Sigmoid colon (tissue), 7 donors: ENCODE results near the gene KCTD16. TPM values are rescaled to one million over a fixed set of nuclear protein-coding genes. Genes with fewer than 3 reads are reported as not detected.

Experiments
- DNase-seq: peaks from one replicate; pipeline ENCODE4 v3.0.0-alpha.2; 2019
- H3K27ac ChIP-seq, 4 donors: fragments of 200-600 bp; sonication (generic); one replicate each; pipeline ENCODE4 v1.5.1; 2016 to 2019; ENCODE audit warnings: mild to moderate bottlenecking in 1 of 4
- H3K27me3 ChIP-seq, 3 donors: fragments of 200-600 bp; sonication (generic); one replicate each; pipeline ENCODE4 v1.5.1; 2019; ENCODE audit warnings: mild to moderate bottlenecking in 1 of 3
- H3K36me3 ChIP-seq, 4 donors: fragments of 200-600 bp; sonication (generic); one replicate each; pipeline ENCODE4 v1.5.1; 2016 to 2019
- H3K4me1 ChIP-seq, 4 donors: fragments of 200-600 bp; sonication (generic); one replicate each; pipeline ENCODE4 v1.5.1; 2017 to 2019
- H3K4me3 ChIP-seq, 4 donors: fragments of 200-600 bp; sonication (generic); one replicate each; pipeline ENCODE4 v1.5.1; 2017 to 2019; ENCODE audit warnings: mild to moderate bottlenecking in 2 of 4, moderate library complexity in 1 of 4
- H3K9me3 ChIP-seq, 4 donors: fragments of 200-600 bp in 3 of 4; sonication (generic) in 3 of 4; one replicate each; pipeline versions ENCODE4 v1.5.1 to v1.6.1; 2013 to 2019
- EP300 ChIP-seq, 4 donors: sonication (generic); formaldehyde crosslinking; IDR thresholded peaks; one replicate each; pipeline ENCODE4 v1.6.1; 2017; ENCODE audit warnings: antibody characterized with exemption in 4 of 4
- POLR2A ChIP-seq, 2 donors: fragments of 450-650 bp; IDR thresholded peaks; one replicate each; pipeline ENCODE4 v1.6.1; 2016; ENCODE audit warnings: antibody characterized with exemption in 2 of 2, mild to moderate bottlenecking in 2 of 2, moderate library complexity in 2 of 2
- POLR2AphosphoS5 ChIP-seq, 4 donors: sonication (generic); formaldehyde crosslinking; IDR thresholded peaks; one replicate each; pipeline ENCODE4 v1.6.1; 2017; ENCODE audit warnings: antibody characterized with exemption in 4 of 4
- WGBS, 2 donors: extraction: QIAGEN DNeasy Blood & Tissue Kit; methylation state at CpG; one replicate each; pipeline ENCODE4 v1.1.7; 2013; 5-methylcytosine and 5-hydroxymethylcytosine counted together
- intact Hi-C: fragments of 100-400 bp; cut with DNase I; formaldehyde crosslinking; loops from one replicate; pipeline ENCODE4 v1.15.1; 2023
- polyA plus RNA-seq, 3 donors: library from polyadenylated mRNA; stranded (reverse); fragments of 200-250 nt; gene quantifications; one replicate each; pipeline ENCODE4 v1.2.3, GENCODE V29; 2013
- total RNA-seq, 4 donors: library from RNA; depleted of rRNA; stranded (reverse); fragments of >200 nt; gene quantifications; one replicate each; pipeline ENCODE4 v1.1.0, GENCODE V29; 2016
- TF ChIP-seq, protein P1 (sequence below), 4 experiments: fragments of 450-650 bp in 3 of 4; fragments of 200-600 bp in 1 of 4; IDR thresholded peaks; one replicate each; pipeline ENCODE4 v1.5.1; 2016 to 2019; ENCODE audit warnings: antibody characterized with exemption in 4 of 4, mild to moderate bottlenecking in 3 of 4, moderate library complexity in 2 of 4
- donor health status: healthy with polysubstance abuse.
- donor health status: Bipolar disorder and iron deficiency.
- donor health status: healthy.

The KCTD16 gene
- total and polyA plus RNA-seq, 7 donors, result under 0.01 to 0.71 (median 0.16) TPM; not detected in 2

DNA sequence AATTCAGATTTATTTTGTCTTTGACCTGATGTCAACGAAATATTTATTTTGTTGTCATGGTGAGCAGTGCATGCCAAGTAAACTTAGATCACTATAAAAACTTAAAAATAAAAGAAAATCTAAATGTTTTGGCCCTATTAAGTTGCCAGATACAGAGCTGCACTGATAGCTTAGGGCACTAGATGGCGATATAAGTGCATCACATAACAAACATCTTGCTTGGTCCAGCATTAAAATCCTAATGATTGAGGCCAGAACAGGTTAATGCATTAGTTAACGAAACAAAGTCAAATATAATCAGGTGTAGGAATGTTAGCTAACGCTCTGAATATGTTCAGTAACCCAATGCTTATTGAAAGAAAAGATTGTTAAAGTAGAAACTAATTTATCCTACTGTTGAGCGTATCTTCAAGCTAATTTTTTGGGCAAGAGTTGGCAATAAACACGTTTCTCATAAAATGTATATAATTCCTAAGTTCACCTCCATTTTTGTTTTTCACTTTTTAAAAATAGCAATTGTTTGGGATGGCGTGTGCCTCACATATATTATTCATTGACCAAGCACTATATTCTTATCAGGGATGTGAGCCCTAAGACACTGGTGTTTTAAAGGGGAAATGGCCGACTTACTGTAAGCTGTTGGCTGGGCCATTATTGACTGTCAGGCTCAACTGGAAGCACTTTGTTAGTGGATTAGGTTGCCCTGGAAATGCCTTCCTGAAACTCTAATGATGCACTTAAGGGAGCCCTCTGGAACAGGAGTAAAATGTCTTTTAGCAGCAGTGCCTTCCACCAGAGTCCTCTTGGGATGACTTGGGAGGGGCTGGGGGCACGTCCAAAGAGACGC, 33.3 kb downstream of the KCTD16 start:
- H3K4me3 ChIP-seq, result no peak overlapping the region
- no peak overlapping the region for H3K27ac ChIP-seq
- H3K4me1 ChIP-seq, result peaks cover 0 to 16% (median 10%) of the 10 kb centered on the region in 4 donors
- no peaks in the 10 kb centered on the region for H3K9me3 ChIP-seq
- no peaks in the 10 kb centered on the region for H3K36me3 ChIP-seq
- TF ChIP-seq, protein P1, sequence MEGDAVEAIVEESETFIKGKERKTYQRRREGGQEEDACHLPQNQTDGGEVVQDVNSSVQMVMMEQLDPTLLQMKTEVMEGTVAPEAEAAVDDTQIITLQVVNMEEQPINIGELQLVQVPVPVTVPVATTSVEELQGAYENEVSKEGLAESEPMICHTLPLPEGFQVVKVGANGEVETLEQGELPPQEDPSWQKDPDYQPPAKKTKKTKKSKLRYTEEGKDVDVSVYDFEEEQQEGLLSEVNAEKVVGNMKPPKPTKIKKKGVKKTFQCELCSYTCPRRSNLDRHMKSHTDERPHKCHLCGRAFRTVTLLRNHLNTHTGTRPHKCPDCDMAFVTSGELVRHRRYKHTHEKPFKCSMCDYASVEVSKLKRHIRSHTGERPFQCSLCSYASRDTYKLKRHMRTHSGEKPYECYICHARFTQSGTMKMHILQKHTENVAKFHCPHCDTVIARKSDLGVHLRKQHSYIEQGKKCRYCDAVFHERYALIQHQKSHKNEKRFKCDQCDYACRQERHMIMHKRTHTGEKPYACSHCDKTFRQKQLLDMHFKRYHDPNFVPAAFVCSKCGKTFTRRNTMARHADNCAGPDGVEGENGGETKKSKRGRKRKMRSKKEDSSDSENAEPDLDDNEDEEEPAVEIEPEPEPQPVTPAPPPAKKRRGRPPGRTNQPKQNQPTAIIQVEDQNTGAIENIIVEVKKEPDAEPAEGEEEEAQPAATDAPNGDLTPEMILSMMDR (IDR thresholded peaks at IDR 0.05), result peak; percentile 47 to 89 (median 70)
- no peak for TF ChIP-seq POLR2A (IDR thresholded peaks at IDR 0.05)
- DNase-seq, result no peak
- intact Hi-C loops, result loop anchor here (5.0 kb wide), 2 partner anchors 1628 to 1843 kb away; no protein-coding TSS in a partner anchor
- H3K27me3 ChIP-seq, result peaks cover 5 to 46% (median 22%) of the 10 kb centered on the region in 3 donors
- WGBS, 2 donors, result 33 to 40% methylated on average over 10 of the region's 10 CpGs

DNA sequence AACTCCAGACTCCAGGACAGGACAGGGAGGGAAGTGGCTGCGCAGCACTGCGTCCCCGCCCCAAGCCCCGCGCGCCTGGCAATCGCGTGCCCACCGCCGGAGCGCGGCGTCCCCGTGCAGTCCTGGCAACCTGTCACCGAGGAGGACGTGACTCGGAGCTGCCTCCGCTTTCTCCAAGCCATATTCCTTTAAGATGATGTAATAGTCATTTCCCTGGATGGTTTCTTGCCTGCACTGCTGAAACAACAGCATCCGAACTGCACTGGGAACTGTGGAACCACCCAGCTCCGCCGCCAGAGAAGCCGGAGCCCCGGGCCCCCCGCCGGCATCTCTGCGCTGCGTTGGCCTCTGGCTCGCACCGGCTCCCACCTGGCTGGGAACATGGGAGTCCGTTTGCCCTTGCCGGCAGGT, 34.5 kb downstream of the KCTD16 start:
- DNase-seq, result no peak
- 3% methylated on average over 31 of the region's 31 CpGs for WGBS, 2 donors

DNA sequence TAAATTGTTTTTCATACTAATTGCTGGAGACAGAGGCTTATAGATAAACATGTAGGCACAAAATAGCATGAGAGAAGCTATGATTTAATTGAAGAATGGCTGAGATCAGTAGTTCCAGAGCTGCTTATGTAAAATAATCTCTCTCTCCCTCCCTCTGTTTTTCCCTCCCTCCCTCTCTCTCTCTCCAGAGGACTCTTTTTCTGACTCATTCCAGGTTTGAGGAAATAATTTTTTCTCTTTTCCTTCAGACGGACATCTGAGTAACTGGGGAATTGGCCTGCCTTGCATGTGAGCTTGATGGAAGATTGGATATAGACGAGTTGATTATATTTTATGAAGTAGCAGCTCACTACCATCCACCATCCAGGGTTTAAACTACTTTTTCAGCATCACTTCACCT, 35.5 kb downstream of the KCTD16 start:
- intact Hi-C loops, result no loop called here
- no peak overlapping the region for H3K27ac ChIP-seq
- no peaks in the 10 kb centered on the region for H3K36me3 ChIP-seq
- DNase-seq, result no peak
- no peak overlapping the region for H3K4me3 ChIP-seq
- 63 to 67% methylated on average over 2 of the region's 2 CpGs for WGBS, 2 donors
- peaks cover 5 to 51% (median 25%) of the 10 kb centered on the region in 3 donors for H3K27me3 ChIP-seq
- H3K4me1 ChIP-seq, result peaks cover 0 to 16% (median 10%) of the 10 kb centered on the region in 4 donors
- TF ChIP-seq, protein P1 (IDR thresholded peaks at IDR 0.05), result no peak
- no peak for TF ChIP-seq POLR2AphosphoS5 (IDR thresholded peaks at IDR 0.05)
- TF ChIP-seq EP300 (IDR thresholded peaks at IDR 0.05), result no peak
- TF ChIP-seq POLR2A (IDR thresholded peaks at IDR 0.05), result no peak
- no peaks in the 10 kb centered on the region for H3K9me3 ChIP-seq

More for the DNA sequence above, 34.5 kb downstream of the KCTD16 start:
- Histone ChIP-seq H3K4me1 (peaks cover 0 to 16% (median 10%) of the 10 kb centered on the region in 4 donors), H3K36me3 (no peaks in the 10 kb centered on the region), H3K4me3 (peak overlapping the region in 3 of 4 donors; percentile 3 to 25 (median 19)), H3K27me3 (peaks cover 5 to 51% (median 25%) of the 10 kb centered on the region in 3 donors), H3K27ac (no peak overlapping the region), H3K9me3 (no peaks in the 10 kb centered on the region)
- intact Hi-C loops, result no loop called here
- no peak for TF ChIP-seq POLR2A (IDR thresholded peaks at IDR 0.05)
- no peak for TF ChIP-seq EP300 (IDR thresholded peaks at IDR 0.05)
- no peak for TF ChIP-seq POLR2AphosphoS5 (IDR thresholded peaks at IDR 0.05)
- TF ChIP-seq, protein P1 (IDR thresholded peaks at IDR 0.05), result no peak

DNA sequence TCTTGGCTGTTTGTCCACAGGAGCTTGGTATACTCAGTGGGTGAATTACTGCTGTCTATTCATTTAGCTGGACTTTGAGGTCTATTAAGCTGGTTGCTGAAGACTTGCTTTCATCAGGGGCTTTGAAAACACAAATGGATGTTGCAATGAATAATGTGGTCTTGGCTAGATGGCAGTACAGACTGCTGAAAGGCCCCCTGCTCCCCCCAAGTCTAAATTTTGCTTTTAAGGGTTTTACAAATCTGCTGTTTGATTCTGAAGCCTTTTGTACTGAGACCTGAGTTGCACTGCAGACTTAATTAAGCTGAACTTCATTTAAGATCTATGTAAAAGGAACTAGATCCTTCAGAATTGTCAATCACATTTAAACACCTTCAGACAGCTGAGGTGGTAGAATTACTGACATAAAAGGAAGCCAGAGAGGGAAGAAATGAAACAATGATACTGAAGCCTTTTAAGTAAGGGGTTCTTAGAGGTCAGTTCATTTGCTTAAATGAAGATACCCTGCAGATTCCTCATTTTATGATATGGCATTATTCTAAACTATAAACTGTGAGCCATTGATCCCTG, 37.3 kb downstream of the KCTD16 start:
- no peak overlapping the region for H3K27ac ChIP-seq
- TF ChIP-seq, protein P1 (IDR thresholded peaks at IDR 0.05), result no peak
- no peak for TF ChIP-seq POLR2A (IDR thresholded peaks at IDR 0.05)
- TF ChIP-seq POLR2AphosphoS5 (IDR thresholded peaks at IDR 0.05), result no peak
- no peak for TF ChIP-seq EP300 (IDR thresholded peaks at IDR 0.05)
- DNase-seq, result no peak
- H3K36me3 ChIP-seq, result no peaks in the 10 kb centered on the region
- H3K27me3 ChIP-seq, result peaks cover 5 to 51% (median 25%) of the 10 kb centered on the region in 3 donors
- H3K4me1 ChIP-seq, result peaks cover 0 to 8% (median 6%) of the 10 kb centered on the region in 4 donors
- intact Hi-C loops, result no loop called here
- H3K9me3 ChIP-seq, result no peaks in the 10 kb centered on the region
- H3K4me3 ChIP-seq, result no peak overlapping the region
